Kidney tubule cell (primary cell): Measurements from ENCODE around the gene TSEN34.
"Not testable (repeated sequence)": the region's sequence is repeated elsewhere in the genome, so short reads cannot be mapped to it uniquely, and the experiment has no call there.

Experiments
- DNase-seq: peaks from one replicate; pipeline ENCODE4 v3.0.0-alpha.2; 2018; ENCODE audit warnings: low spot score

The TSEN34 gene

DNA sequence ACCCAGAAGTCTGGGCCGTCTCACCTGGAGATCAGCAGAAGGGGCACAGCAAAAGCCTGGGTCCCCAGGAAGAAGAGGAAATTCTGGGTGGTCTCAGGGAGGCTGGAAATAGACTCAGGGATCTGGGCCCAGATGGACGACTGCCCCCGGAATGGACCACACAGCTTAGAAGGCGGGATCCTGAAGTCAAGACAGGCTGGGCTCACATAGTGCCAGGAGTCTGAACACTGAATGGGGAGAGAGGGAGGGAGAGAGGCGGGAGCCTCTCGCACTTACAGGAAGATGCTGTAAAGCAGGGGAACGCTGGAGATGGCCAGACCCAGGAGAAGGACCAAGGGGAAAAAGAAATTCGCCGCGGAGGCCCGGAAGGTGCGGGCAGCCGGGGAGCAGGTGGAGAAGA lies 30.3 kb upstream of the TSEN34 start:
- peak; percentile 19 for DNase-seq

DNA sequence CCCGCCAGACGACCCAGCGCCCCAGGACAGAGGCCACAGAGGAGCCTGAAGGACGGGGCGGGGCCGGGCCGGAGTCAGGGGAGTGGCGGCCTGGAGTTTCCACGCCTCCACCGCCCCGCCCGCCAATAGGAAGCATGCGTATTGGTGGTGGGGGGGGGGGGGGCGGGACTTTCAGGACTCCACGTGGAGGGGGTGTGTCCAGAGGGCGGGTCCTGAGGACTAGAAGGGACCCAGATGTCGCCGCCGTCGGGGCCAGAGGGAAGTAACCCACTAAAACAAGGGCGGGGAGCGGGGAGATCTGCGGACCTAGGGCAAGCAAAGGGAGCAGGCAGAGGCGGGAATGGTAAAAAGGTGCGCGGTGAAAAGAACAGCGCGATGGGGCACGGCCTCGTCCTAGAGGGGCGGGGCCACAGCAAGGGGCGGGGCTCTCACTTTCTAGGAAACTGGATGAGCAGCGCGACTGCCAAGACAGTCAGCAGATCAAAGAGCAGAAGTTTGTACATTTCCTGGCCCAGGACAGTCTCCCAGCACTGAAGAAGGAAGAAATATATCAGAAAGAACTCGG lies 28.8 kb upstream of the TSEN34 start:
- DNase-seq, result peak; percentile 73

DNA sequence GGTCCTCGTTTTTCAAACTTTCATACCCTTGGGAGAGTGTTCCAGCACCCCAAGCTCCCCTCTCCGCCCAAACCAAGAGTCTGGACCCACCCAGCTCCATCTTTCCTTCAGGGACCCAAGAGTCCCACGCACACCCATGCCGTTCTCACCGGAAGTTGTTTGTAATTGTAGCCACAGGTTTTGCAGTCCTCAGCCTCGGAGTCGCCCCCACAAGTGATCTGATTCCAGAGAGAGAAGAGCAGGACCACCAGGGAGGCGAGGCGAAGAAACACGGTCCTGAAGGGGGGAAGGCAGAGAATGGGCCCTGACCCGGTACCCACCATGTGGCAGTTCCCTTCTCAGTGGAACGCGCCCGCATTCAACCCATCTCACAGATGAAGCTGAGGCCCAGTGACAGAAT lies 28.2 kb upstream of the TSEN34 start:
- no peak for DNase-seq

DNA sequence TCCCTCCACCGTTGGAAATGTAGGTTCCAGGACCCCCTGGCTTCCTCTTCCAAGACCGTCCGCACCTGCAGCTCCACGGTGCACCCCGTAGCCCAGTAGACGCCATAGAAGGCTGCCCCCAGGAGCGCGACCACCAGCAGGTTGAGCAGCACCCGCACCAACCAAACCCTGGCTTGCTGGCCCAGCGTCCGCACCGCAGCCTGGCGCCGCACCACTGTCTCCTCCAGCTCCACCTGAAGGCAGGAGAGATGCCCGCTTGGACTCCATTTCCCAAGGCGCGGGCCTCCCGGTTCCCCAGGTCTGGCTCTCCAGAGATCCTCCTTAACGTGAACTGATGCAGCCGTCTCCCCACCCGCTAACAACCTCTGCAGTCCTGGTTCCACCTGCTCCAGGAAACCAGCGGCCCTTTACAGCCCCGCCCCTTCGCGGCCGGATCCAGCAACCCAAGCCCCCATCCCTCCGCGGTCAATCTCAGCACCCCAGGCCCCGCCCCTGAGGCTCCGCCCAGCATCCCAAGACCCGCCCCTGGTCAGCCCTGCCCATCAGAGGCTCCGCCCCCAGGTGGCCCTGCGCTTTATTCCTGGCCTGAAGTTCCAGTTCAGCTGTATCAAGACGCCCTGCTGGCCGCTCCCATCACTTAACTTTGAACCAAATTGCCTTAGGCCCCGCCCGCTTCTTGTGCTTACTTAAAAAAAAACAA lies 26.6 kb upstream of the TSEN34 start:
- DNase-seq, result peak; percentile 56

DNA sequence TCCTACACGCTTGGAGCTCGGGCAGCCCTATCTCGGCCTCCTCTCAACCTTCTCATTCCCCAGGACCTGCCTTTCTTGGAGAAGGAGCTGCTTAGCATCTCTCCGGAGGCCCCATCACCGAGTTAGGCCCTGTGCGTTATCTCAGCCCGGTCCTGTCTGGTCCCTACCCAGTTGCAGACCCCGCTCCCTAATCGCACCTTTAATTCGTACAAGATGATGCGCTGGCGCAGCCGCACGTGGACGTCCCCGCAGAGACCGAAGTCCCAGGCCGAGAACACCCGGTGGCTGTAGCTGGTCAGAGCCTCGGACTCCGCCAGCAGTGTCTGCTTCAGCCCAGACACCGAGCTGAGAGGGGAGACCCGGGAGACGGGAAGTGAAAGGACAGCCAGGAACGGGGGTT lies 25.9 kb upstream of the TSEN34 start:
- DNase-seq, result no peak

DNA sequence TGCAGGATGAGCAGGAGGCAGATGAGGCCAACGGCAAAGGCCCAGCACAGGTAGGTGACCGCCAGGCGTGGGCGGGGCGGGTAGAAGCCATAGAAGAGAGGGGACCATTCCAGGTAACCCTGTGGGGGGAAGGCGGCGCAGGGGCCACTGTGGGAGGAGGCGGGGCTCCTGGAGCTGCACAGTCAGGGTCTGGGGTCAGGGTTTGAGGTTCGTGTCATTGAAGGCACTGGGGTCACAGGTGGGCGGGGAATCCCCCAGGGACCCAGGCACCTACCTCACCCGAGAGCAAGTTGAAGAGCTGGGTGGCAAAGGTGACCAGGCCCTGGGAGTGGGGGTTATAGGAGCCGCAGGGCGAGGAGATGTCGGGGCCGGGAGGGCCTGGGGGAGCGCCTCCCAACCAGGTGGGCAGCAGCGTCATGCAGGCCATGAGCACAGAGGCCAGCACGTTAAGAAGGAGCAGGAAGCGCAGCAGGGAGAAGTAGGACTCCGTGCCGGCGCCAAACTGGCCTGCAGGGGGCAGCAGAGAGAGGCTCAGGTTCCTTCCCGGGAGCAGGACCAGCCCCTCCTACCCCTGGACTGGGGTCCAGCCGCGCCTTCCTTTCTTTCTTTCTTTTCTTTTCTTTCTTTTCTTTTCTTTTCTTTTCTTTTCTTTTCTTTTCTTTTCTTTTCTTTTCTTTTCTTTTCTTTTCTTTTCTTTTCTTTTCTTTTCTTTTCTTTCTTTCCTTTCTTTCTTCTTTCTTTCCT lies 22.8 kb upstream of the TSEN34 start:
- DNase-seq, result peak; percentile 84

DNA sequence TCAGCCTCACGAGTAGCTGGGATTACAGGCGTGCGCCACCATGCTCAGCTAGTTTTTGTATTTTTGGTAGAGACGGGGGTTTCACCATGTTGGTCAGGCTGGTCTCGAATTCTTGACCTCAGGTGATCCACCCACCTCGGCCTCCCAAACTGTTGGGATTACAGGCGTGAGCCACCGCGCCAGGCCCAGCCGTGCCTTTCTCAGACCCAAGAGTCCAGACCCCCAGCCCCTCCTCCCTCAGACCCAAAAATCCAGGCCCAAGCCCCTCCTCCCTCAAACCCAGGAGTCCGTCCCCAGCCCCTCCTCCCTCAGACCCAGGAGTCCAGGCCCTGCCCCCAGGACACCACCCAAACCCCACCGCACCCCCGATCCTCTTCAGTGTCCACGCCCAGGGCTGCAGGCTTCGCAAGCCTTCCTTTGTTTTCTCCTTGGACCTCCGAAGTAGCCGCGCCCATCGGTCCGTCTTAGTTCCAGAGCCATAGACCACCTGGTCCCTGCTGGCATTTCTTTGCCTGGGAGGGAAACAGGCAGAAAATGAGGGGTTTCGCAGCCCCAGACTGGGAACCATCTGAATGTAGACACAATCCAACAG lies 21.9 kb upstream of the TSEN34 start:
- DNase-seq, result no peak

DNA sequence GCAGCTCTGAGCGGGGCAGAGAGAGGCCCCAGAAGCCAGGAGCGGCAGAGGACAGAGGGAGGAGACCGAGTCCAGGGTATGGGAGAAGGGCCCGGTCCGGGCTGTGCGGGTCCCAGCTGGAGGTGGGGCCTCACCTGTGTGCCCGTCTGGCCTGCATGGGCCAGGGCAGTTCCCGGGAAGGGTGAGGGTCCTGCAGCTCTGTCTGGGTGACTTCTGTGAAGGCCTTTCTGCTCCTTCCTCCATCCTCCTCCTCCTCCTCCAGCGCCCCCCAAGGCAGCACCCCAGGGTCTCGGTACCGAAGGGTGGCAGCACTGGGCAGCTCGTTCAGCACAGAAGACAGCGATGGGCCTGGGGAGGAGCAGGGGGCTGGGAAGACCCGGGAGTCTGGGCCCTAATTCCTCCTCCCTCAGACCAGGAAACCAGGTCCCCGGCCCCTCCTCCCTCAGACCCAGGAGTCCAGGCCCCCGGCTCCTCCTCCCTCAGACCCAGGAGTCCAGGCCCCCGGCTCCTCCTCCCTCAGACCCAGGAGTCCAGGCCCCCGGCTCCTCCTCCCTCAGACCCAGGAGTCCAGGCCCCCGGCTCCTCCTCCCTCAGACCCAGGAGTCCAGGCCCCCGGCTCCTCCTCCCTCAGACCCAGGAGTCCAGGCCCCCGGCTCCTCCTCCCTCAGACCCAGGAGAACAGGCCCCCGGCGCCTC lies 19.2 kb upstream of the TSEN34 start:
- not testable (repeated sequence) for DNase-seq

DNA sequence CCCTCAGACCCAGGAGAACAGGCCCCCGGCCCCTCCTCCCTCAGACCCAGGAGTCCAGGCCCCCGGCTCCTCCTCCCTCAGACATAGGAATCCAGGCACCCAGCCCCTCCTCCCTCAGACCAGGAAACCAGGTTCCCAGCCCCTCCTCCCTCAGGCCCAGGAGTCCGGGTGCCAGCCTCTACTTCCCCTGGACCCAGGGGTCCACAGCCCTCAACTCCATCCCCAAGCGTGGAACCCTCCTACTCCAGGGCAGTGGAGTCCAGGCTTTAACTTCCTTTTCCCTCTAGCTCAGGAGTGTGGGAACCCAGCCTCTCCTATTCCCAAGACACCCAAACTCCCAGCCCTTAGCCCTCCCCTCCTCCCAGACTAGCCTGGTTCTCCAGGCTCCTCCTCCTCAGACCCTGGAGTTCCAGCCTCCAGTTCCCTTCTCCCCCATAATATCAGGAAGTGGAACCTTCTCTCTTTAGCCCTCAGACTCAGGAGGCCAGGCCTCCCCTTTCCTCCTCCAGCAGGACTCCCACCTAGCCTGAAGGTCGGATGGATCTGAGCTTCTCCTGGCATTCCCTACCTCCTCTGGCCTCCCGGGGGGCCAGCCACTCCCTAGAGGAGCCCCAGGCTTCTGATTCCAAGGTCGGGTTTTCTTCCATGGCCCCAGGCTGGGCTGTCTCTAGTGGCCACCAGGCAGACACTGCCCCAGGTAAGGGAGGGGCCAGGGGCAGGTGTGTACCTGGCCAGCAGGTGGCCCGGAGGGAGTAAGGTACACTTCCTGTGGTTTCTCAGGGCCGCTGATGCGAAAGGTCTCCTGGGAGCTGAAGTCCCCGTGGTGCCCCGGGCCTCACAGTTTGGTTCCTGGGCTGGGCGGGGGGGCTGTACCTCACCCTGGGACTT lies 18.4 kb upstream of the TSEN34 start, which contains the start of gene TMC4:
TSS of gene TMC4 (minus strand) at position 690 of the 888 bp plus-strand sequence. CDS start at position 647, 43 bp downstream.
- peak; percentile 84 for DNase-seq

DNA sequence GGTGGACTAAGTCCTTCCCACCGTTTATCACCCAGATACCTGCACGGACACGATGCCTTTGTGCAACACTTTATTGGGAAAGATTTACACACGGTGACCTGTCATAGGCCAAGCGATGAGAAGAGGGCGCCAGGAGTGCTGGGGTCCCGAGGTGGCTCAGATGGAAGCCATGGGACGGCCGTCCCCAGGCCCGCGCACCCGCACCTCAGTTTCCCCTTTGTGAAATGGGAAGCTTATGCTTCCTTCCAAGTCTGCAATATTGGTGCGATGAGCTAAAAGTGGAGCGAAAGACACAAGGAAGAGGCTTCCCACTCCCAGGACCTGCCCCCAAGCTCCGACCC lies 17.8 kb upstream of the TSEN34 start:
- DNase-seq, result no peak

DNA sequence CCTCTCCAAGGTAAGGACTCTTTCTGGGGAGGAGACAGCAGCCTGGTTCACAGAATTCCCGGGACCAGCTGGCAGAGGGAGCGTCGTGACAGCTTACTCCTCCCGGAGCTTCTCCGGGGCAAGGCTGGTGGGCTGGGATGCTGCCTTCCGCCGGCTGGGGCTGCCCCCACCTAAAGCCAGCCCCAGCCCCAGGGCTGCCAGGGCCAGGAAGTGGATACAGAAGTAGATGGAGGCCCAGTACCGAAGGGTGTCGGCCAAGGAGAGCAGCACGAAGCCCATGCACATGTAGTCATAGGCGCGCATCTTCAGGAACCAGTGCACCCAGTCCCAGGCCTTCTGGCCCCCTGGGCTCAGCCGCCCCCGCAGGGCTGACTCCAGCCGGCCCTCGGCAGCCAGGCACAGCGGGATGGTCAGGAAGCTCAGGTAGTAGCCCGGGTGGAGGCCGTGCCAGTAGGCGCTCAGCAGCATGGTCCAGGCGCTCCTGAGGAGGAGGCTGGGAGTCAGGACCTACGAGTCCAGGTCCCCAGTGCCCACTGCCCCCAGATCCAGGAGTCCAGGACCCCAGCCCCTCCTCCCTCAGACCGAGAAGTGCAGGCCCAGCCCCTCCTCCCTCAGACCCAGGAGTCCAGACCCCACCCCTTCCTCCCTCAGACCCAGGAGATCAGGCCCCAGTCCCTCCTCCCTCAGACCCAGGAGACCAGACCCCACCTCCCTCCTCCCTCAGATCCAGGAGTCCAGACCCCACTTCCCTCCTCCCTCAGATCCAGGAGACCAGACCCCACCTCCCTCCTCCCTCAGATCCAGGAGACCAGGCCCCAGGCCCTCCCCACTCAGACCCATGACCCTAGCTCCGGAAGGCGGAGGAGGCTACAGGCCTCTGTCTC lies 16.9 kb upstream of the TSEN34 start:
- DNase-seq, result no peak

DNA sequence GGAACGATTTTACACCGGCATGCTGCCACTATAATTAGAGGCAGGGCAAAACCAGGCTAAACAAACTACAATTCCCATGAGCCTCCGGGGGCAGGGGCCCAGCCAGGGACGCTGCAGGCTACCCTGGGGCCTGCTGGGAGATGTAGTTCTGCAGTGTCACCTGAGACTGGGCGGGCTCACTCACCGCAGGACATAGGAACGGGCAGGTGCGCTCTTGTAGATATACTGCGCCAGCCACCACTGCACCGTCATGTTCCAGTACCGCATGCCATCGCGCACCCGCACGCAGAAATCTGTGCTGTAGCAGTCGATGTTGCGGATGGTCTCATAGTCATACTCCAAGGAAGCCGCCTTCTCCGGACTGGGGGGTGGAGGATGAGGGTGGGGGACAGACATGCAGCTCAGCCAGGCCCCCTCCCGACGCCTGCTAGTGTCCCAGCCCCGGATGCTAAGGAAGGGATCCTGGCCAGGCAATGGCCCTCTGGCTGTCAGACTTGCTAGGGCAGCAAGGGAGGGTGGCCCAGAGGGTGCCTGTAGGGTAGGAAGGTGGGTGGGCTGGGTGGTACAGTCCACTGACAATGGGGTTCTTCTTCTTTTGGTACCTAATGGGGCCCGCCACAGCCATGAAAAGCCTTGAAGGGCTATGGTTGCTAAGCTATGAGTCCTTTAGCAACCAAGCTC lies 12.4 kb upstream of the TSEN34 start:
- no peak for DNase-seq

DNA sequence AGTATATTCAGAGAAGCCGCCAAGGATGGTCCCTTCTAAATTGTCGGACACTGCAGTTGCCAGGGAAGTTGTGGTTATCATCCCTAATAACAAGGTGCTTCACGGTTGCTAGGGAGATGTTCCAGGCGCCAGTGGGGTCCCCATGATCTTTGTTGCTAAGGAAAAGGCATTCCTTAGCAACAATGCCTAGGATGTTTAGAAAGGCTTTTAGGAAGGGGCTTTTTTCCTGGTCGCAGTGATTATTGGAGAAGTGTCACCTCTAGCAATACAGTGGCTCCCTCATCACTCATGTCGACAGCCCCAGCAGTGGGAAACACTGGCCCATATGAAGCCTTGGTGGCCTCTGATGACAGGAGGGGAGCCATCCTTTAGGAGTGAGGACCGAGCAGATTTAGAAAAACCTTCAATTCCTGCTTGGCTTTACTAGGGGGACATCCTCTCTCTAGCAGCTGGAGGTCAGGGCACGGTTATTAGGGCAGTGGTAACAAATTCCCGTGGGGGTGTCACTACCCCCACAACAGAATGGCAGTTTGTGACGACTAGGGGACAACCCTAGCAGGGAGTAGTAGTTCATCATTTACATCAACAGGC lies 11.8 kb upstream of the TSEN34 start:
- DNase-seq, result no peak

DNA sequence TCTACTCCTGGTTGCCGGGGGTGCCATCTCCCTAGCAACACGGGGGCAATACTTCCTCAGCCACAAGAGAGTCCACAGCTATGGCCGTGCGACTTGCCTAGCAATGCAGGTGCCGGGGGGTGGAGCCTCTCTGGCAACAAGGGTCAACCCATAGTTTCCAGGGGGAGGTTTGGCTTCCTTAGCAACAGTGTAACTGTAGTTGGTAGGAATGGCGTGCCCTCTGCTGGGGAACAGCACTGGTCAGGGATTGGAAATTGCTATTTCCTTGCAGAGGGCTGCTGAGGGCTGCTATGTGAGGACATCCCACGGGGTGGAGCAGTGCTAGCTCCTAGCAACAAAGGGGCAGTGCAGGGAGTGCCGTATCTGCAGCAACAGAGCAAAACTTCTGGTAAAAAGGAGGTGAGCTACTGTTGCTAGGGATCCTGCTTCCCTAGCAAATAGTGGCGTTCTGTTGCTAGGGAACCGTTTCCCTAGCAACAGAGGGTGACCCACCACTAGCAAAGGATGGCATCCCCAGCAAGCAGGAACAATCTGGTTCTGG lies 11.1 kb upstream of the TSEN34 start:
- peak; percentile 65 for DNase-seq

DNA sequence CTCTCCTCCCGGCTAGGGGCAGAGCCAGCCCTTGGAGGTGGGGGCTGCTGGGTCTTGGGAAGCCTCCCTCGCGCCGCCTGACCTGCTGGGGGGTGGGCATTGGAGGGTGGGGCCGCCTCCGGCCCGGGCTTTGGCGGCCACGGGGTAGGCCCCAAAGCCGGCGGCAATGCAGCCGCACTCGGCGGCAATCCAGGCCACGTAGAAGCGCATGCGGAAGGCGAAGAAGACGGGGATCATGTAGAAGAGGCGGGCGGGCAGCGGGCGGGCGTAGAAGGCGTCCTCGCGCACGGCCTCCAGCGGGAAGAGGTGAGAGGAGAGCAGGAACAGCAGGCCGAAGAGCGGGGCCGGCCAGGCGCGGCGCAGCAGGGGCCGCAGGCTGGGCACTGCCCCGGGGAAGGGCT lies 10.4 kb upstream of the TSEN34 start:
- DNase-seq, result no peak

DNA sequence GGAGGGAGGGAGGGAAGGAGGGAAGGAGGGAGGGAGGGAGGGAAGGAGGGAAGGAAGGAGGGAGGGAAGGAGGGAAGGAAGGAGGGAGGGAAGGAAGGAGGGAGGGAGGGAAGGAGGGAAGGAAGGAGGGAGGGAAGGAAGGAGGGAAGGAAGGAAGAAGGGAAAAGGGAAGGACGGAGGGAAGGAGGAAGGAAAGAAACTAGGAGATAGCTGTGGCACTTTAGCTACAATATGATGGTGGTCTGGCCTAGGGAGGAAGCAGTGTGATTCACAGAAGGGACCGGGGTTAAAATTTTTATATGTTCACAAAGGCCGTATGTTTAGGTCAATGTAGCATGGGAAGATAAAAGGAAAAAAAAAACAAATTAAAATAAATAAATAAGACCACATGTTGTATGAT lies 9.2 kb upstream of the TSEN34 start:
- DNase-seq, result not testable (repeated sequence)

DNA sequence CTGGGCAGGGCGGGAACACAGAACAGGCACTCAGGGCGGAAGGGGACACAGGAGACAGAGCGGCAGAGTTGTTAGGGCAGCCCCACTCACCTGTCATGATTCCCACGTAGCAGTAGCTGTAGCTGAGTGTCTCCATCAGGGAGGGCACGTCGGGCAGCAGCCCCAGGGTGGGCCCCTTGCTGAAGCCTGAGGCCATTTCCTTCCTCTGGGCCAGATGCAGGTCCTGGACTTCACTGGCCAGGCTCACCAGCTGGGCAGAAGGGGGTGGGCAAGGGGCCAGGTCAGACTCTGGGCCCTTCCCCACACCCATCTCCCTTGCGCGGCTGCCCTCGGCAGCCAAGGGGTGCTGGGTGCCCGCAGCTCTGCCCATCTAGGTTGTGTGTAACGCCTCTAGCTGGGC lies 7.7 kb upstream of the TSEN34 start:
- no peak for DNase-seq

DNA sequence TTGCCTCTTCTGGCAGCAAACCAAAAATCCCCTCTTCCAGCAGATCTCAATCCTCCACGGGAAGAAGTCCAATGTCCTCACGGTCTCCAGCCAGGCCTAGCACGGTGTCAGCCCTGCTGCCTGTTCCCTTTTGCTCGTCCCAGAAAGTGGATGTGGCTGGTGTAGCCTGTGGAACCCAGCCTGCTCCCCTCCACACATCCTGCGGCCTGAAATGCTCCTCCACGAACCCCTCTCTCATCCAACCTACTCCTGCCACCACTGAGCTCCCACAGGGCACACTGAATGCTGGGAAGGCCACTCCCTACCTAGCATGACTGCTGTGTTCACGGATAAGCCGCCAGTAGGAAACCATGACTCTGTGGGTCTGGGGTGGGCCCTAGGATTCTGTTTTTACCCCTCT lies 4.8 kb upstream of the TSEN34 start:
- no peak for DNase-seq

DNA sequence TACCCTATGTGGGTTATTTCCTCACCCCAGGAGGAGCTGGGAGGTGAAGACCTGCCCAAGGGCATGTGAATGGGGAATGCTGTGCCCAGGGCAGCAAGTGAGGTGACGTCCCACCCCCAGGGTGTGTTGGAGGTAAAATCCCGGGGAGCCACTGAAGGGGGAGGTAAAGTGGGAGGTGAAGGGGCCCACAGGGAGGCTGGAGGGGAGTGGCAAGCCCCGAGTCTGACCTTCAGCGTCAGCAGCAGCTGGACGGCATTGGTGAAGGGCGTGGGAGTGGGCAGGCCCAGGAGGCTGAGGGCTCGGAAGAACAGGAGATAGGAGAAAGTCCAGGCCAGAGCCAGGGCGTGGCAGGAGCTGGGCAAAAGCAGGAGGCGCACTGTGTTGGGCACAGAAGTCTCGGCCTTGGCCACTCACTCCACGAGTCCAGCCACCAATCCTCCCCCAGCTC lies 4.2 kb upstream of the TSEN34 start:
- no peak for DNase-seq
